ENCODE measurements around the gene UNC5C.

- TF ChIP-seq, protein P1, sequence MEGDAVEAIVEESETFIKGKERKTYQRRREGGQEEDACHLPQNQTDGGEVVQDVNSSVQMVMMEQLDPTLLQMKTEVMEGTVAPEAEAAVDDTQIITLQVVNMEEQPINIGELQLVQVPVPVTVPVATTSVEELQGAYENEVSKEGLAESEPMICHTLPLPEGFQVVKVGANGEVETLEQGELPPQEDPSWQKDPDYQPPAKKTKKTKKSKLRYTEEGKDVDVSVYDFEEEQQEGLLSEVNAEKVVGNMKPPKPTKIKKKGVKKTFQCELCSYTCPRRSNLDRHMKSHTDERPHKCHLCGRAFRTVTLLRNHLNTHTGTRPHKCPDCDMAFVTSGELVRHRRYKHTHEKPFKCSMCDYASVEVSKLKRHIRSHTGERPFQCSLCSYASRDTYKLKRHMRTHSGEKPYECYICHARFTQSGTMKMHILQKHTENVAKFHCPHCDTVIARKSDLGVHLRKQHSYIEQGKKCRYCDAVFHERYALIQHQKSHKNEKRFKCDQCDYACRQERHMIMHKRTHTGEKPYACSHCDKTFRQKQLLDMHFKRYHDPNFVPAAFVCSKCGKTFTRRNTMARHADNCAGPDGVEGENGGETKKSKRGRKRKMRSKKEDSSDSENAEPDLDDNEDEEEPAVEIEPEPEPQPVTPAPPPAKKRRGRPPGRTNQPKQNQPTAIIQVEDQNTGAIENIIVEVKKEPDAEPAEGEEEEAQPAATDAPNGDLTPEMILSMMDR (IDR thresholded peaks at IDR 0.05): peak; percentile 40
- TF ChIP-seq EZH2 (IDR thresholded peaks at IDR 0.05): no peak
Observed at GRCh38 chr4:95181243-95181995, 367.4 kb downstream of the UNC5C start.

Data from neural progenitor cell (in vitro differentiated cells).